ENCODE measurements around the gene PRKCE.

DNA sequence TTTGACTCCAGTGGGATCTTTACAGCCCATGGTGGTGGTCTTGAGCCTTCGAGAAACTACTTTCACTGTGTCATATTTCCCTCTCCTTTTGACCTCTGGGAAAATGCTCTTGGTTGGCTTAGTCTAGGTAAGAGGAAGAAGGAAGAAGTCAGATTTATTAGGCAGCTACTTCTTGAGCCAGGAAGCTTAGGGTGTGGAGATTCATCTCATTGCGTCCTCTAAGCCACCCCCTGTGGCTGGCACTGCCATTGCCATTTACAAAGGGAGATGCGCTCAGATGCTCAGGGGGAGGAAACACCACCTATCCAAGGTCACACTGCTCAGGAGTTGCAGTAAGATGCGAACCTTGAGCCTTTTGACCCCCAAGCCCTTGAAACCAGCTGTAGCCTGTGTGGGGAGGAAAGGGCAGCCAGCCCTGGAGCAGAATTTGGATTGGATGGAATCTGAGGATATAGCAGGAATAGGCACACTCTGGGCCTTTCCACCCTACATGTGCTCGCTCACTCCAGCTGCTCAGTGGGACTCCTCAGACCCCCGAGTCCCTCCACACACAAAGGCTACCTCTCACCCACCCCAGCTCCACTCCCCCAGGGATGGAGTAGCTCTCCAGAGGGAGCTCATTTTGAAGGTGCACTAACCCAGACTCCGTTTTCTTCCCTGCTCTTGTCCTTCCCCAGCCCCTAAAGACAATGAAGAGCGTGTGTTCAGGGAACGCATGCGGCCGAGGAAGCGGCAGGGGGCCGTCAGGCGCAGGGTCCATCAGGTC lies 324.5 kb downstream of the PRKCE start:
- TF ChIP-seq, protein P1, sequence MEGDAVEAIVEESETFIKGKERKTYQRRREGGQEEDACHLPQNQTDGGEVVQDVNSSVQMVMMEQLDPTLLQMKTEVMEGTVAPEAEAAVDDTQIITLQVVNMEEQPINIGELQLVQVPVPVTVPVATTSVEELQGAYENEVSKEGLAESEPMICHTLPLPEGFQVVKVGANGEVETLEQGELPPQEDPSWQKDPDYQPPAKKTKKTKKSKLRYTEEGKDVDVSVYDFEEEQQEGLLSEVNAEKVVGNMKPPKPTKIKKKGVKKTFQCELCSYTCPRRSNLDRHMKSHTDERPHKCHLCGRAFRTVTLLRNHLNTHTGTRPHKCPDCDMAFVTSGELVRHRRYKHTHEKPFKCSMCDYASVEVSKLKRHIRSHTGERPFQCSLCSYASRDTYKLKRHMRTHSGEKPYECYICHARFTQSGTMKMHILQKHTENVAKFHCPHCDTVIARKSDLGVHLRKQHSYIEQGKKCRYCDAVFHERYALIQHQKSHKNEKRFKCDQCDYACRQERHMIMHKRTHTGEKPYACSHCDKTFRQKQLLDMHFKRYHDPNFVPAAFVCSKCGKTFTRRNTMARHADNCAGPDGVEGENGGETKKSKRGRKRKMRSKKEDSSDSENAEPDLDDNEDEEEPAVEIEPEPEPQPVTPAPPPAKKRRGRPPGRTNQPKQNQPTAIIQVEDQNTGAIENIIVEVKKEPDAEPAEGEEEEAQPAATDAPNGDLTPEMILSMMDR (IDR thresholded peaks at IDR 0.05) = no peak
- TF ChIP-seq POLR2AphosphoS5 (IDR thresholded peaks at IDR 0.05) (no peak), POLR2A (IDR thresholded peaks at IDR 0.05) (no peak)
